GM18867 (cell line): ENCODE results near the gene NSMCE1.
"Not testable (repeated sequence)": the region's sequence is repeated elsewhere in the genome, so short reads cannot be mapped to it uniquely, and the experiment has no call there.

ENCODE experiments used
- ATAC-seq: cut with Tn5 transposase; IDR thresholded peaks from one replicate; pipeline ENCODE4 v1.9.1; 2021; ENCODE audit warnings: mild to moderate bottlenecking, moderate library complexity; ENCODE audit not compliant: unreplicated experiment

NSMCE1 gene

DNA sequence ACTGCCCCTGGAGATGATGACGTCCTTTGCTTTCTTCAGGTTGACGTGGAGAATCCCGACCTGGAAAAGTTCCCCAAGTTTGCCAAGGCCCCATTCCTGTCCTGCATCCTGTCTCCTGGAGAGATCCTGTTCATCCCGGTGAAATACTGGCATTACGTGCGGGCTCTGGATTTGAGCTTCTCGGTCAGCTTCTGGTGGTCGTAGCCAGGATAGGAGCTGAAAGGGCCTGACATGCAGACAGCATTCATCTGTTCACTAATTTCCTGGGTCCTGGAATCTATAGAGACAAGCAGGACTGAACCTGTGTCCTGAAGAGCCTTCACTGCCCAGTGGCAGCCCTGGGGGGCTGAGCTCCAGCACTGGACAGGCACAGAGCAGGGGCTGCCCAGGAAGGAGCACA, 48.0 kb downstream of the NSMCE1 start:
- ATAC-seq, result no peak

DNA sequence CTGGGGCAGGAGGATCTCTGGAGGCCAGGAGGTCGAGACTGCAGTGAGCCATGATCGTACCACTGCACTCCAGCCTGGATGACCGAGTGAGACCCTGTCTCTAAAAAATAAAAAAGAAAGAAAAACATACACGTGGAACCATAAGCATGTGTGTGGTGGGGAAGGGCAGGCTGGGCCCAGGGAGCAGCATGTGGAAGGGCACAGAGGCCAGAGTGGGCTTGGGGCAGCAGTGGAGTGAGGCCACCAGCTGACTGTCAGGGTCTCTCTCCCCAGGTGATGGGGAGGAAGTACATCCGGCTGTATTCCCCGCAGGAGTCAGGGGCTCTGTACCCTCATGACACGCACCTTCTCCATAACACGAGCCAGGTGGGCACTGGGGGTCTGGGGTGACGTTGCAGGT, 48.5 kb downstream of the NSMCE1 start:
- no peak for ATAC-seq

DNA sequence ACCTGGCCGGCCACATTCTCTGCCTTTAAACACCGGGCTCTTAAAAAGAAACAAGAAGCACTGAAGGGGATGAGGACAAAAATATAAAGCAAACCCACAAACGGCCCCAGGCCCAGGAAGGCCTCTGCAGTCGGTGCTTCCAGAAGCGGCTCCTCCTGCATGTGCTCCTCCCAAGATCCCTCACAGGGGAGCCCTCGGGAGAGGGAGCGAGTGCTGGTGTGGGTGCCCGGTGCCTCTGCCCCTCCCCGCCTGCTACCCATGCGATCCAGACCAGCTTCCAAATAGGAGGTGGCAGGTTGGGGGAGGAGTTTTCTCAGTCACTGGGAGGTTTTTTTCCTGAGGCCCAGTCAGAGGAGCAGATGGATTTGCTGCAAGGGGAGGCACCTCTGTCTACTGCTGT, 49.4 kb downstream of the NSMCE1 start:
- ATAC-seq, result no peak

- no peak for ATAC-seq
Measured at GRCh38 chr16:27218756-27219155, 49.8 kb downstream of the NSMCE1 start.

GRCh38 chr16:27217256-27217655, 51.3 kb downstream of the NSMCE1 start:
- no peak for ATAC-seq

DNA sequence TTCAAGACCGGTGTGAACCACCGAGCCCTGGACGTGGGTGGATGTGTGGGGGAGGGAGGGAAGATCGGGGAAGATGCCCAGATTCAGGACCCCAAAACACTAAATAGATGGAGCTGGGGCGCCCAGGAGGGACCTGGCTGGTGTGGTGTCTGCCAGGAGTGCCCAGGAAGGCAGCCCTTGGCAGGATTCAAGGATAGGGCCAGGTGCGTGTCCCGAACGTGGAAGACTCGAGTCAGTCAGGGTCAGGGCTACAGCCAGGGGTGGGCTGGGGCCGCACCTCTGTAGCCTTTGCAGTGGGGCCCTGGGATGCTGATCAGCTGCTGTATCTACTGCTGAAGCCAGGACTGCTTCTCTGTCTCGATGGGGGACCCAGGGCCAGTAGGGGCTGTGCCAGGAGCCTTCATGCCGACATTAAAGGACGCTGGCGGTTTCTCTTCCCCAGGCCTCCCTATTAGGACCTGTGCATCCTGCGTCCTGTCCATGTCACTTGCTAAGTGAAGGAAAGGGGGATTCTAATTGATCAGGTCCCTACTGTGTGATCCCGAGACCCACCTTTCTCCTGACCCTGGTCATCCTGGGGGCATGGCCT, 52.2 kb downstream of the NSMCE1 start:
- no peak for ATAC-seq

- ATAC-seq, result no peak
Measured at GRCh38 chr16:27215660-27216059, 52.9 kb downstream of the NSMCE1 start.

- no peak for ATAC-seq
Measured at GRCh38 chr16:27214084-27214961, 54.2 kb downstream of the NSMCE1 start.

DNA sequence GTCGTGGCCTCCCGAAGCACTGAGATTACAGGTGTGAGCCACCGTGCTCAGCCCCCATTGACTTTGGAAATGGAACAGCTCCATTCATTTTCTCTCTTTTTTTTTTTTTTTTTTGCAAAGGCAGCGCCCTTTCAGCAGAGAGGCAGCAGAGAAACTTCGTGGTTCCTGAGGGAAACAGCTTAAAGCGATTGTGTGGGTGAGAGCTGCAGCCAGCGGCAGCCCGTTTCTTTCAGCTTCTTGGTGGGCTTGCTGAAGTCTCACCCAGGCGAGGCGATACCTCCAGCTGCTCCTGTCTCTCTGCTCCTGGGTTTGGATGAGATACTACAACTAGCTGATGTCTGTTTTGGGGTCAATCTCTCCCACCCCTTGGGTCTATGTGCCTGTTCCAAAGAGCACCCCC, 57.5 kb downstream of the NSMCE1 start:
- ATAC-seq, result no peak

- no peak for ATAC-seq
Measured at GRCh38 chr16:27210174-27210573, 58.4 kb downstream of the NSMCE1 start.

DNA sequence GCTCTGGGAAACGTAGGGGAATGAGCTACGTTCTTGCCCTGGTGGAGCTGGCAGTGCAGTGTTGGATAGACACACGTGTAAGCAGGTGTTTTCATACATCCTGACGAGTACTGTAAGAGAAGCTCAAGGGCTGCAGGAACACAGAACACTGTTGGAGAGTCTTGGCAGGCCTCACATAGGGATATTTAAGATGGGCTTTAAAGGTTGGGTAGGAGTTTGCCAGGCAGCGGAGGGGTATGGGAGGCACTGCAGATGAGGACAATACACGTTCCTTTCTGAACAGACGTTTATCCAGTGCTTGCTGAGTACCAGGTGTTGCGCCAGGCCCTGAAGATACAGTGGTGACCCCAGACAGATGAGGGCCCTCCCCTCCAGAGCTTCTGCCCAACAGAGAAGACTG, 59.0 kb downstream of the NSMCE1 start:
- no peak for ATAC-seq

GRCh38 chr16:27208796-27209195, 59.8 kb downstream of the NSMCE1 start:
- ATAC-seq, result no peak

- ATAC-seq, result no peak
Measured at GRCh38 chr16:27208081-27208680, 60.4 kb downstream of the NSMCE1 start.

DNA sequence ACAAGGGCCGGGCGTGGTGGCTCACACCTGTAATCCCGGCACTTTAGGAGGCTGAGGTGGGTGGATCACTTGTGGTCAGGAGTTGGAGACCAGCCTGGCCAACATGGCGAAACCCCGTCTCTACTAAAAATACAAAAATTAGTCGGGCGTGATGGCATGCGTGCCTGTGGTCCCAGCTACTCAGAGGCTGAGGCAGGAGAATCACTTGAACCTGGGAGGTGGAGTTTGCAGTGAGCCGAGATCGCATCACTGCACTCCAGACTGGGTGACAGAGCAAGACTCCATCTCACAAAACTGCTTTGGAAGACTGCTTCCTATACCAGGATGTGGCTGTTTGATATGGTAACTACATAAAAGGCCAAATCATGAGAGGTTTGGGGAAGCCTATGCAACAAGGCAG, 61.5 kb downstream of the NSMCE1 start:
- not testable (repeated sequence) for ATAC-seq

- no peak for ATAC-seq
Measured at GRCh38 chr16:27205423-27206065, 63.0 kb downstream of the NSMCE1 start.

DNA sequence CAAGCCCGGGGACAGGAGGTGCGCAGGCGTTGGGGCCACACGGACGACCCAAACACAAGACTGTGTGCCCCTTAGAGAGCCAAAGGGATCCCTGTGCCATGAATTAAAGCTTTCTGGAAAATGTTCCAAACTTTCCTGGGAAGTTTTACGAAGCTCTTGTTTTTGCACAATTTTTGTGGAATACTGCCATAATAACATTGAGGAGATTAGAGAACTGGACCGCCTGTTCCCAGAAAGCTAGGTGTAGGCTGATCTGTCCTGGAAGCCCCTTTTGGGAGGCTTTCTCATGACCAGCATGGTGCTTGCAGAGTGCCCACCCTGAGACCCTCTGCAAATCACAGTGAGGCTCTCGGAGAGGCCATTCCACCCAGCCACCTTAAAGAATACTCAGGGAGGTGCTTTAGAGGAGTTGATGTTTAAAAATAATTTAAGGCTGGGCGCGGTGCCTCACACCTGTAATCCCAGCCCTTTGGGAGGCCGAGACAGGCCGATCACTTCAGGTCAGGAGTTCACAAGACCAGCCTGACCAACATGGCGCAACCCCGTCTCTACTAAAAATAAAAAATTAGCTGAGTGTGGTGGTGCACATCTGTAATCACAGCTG, 64.2 kb downstream of the NSMCE1 start:
- no peak for ATAC-seq

GRCh38 chr16:27203507-27204311, 64.9 kb downstream of the NSMCE1 start, which contains the start of gene KDM8:
TSS of gene KDM8 (plus strand) at chr16:27203526. CDS start at chr16:27210124, 6,598 bp downstream.
- peak; percentile 84 for ATAC-seq

DNA sequence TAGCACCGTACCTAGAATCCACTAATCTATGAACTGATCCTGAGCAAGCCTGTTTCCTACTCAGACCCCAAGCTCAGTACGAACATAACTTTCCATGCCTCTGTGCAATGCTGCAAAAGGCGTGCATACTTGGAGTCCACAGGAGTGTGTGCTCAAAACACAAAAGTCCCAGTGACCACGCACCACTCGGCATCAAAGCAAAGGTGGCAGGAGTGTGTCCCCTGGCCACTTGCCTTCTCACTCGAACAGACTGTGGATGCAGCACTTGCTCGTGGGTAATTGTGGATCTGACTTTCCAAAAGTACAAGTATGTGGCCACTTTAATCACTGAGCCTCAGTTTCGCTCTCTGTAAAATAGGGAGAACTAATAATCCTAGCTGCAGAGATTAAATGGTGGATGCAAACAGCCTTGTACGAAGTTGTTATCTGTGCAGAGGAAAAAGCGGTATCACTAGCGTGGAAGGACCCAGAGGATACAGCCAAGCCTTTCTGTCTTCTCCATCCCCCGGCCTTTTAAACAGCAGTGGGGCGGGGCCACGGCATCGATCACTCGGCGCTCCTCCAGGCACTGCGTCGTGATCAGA, 65.6 kb downstream of the NSMCE1 start:
- peak; percentile 63 for ATAC-seq

DNA sequence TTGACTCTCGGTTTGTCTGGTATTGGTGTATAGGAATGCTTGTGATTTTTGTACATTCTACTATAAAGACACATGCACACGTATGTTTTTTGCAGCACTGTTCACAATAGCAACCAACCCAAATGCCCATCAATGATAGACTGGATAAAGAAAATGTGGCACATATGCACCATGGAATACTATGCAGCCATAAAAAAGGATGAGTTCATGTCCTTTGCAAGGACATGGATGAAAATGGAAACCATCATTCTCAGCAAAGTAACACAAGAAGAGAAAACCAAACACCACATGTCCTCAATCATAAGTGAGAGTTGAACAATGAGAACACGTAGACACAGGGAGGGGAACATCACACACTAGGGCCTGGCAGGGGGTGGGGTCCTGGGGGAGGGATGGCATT, 67.7 kb downstream of the NSMCE1 start:
- not testable (repeated sequence) for ATAC-seq

- ATAC-seq, result peak; percentile 28
Measured at GRCh38 chr16:27199736-27200135, 68.8 kb downstream of the NSMCE1 start.
